ENCODE results near the gene PDE6C. TPM values are rescaled to one million over a fixed set of nuclear protein-coding genes. Genes with fewer than 3 reads are reported as not detected.

Gene PDE6C
- polyA plus RNA-seq, 1 of the 3 experiments (the other 2 are of a cell fraction) = not detected

- no peaks in the 10 kb centered on the region for H3K27me3 ChIP-seq (ENCODE audit: insufficient read depth)
- no peak overlapping the region for H3K4me3 ChIP-seq (ENCODE audit: low read depth in 2 of 2, low read length in 1 of 2)
- no peak for DNase-seq
- no peak overlapping the region for H3K9ac ChIP-seq
- H3K36me3 ChIP-seq (replicated peaks in 1 of 2; ENCODE audit: control insufficient read depth in 1 of 2, insufficient read depth in 2 of 2, low read length in 1 of 2) = no peaks in the 10 kb centered on the region
- TF ChIP-seq RCOR1 (IDR thresholded peaks at IDR 0.05; ENCODE audit: low read length) (no peak), TEAD4 (IDR thresholded peaks at IDR 0.05; ENCODE audit: borderline replicate concordance, insufficient read depth) (no peak), RFX5 (IDR thresholded peaks at IDR 0.05; ENCODE audit: low read length) (no peak), SMC3 (IDR thresholded peaks at IDR 0.05; ENCODE audit: low read depth, low read length) (no peak), RXRA (IDR thresholded peaks at IDR 0.05; ENCODE audit: borderline replicate concordance, low read depth) (no peak)
- no peak overlapping the region for H3K4me2 ChIP-seq
- H4K20me1 ChIP-seq (ENCODE audit: insufficient read depth) = no peaks in the 10 kb centered on the region
- ChIA-PET POLR2A (no interaction called here), CTCF (interaction anchor here (1.0 kb wide), 1 partner anchor 89 kb away, joined by 3 read pairs; no protein-coding TSS in a partner anchor)
- 53% methylated on average over 5 of the region's 5 CpGs for WGBS (ENCODE audit: low lambda C conversion rate)
- H3K9me2 ChIP-seq = no peaks in the 10 kb centered on the region
- no peak overlapping the region for H3K27ac ChIP-seq (ENCODE audit: low read depth in 2 of 2, low read length in 1 of 2)
- H3F3A ChIP-seq (replicated peaks; ENCODE audit: insufficient read depth) = no peaks in the 10 kb centered on the region
- H3K4me1 ChIP-seq (ENCODE audit: control insufficient read depth in 1 of 2, insufficient read depth in 2 of 2, low read depth in 1 of 2, low read length in 1 of 2) = peaks cover 0 to 6% of the 10 kb centered on the region in 2 experiments; a peak in 1 of 4 replicates
- no peaks in the 10 kb centered on the region for H3K79me2 ChIP-seq (ENCODE audit: insufficient read depth)
- H3K9me3 ChIP-seq = no peaks in the 10 kb centered on the region
- H2AFZ ChIP-seq (ENCODE audit: low read depth) = no peak overlapping the region
These were observed 103.0 kb downstream of the PDE6C start for GRCh38 chr10:93715345-93715744.

Other genes starting within 250 kb of the PDE6C start
- 103 and 134 TPM in 2 replicates for gene MYOF, start 130.2 kb upstream of the PDE6C start, polyA plus RNA-seq (2012; rRNA removed)
- 9.8 and 11.3 TPM in 2 replicates for gene CEP55, start 115.9 kb upstream of the PDE6C start, polyA plus RNA-seq (2012; rRNA removed)
- not detected in 2 replicates for gene FFAR4, start 45.9 kb upstream of the PDE6C start, polyA plus RNA-seq (2012; rRNA removed)
- not detected in 2 replicates for gene RBP4, start 11.3 kb upstream of the PDE6C start, polyA plus RNA-seq (2012; rRNA removed)
- gene FRA10AC1, start 90.1 kb downstream of the PDE6C start, polyA plus RNA-seq (2012; rRNA removed) = 3.9 and 4.1 TPM in 2 replicates
- gene LGI1, start 145.4 kb downstream of the PDE6C start, polyA plus RNA-seq (2012; rRNA removed) = 0.03 TPM in 1 of 2 replicates, not detected in the other

All from SK-N-SH (cell line).